Caki2 (cell line): ENCODE measurements around the gene AZU1. TPM values are rescaled to one million over a fixed set of nuclear protein-coding genes. Genes with fewer than 3 reads are reported as not detected.

Experiments used
- DNase-seq: peaks from one replicate; pipeline ENCODE4 v3.0.0-alpha.2; 2015; ENCODE audit warnings: low read depth
- in situ Hi-C: cut with HindIII; loops from 2 replicates; pipeline ENCODE4 v1.10.0; 2016; ENCODE audit warnings: low sequenced_read_pairs, low pct_unique_long_range_greater_than_20kb, mixed read lengths
- total RNA-seq: library from RNA; depleted of rRNA; stranded (reverse); fragments of >200 nt; shearing (Covaris generic); gene quantifications from 2 replicates; pipeline ENCODE4 v1.2.3, GENCODE V29; 2014; ENCODE audit warnings: low replicate concordance

The AZU1 gene
- total RNA-seq, 1 experiment from 2014 or later: not detected

DNA sequence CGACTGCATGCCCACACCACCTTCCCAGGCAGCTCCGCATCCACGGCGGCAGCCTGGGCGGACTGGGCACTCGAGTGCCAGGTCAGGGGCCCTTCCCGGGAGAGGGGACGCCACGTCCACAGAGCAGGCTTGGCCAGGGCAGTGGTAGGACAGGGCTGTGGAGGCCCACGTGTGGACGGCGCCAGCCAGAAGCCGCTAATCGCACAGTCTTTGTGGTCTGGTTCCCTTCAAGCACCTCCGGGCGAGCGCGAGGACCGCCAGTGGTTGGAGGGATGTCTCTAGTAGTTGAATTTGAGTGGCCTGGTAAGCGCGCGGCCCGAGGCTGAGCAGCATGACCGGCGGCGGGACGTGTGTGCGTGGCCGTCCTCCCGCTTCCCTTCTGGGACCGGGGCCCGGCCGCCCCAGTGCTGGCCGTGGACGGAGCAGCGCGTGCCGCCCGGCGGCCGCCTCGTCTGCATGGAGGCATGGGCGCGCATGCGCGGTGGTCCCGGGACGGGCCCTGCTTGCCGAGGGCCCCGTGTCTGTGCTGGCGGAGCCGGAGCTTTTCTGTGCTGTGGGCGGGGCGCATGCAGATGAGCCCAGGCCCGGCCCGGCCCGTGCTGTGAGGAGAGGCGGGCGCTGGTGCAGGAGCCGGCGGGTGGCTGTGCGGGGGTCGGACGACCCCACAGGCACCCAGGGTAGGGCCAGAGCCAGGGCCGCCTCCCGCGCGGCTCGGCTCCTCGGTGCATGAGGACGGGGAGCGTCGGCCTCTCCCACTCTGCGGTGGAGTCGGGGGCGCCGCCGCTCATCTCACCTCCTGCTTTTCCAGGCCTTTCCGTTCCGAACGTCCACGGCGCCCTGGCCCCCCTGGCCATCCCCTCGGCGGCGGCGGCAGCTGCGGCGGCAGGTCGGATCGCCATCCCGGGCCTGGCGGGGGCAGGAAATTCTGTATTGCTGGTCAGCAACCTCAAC lies 21.8 kb upstream of the AZU1 start:
- DNase-seq: no peak
- in situ Hi-C loops: no loop called here

- no peak for DNase-seq
- in situ Hi-C loops: no loop called here
These were observed 20.7 kb upstream of the AZU1 start for GRCh38 chr19:806815-807421.

- in situ Hi-C loops: no loop called here
- DNase-seq: no peak
These were observed 19.8 kb upstream of the AZU1 start for GRCh38 chr19:807627-808422.

- DNase-seq: no peak
- in situ Hi-C loops: no loop called here
These were observed 19.2 kb upstream of the AZU1 start for GRCh38 chr19:808423-808775.

DNA sequence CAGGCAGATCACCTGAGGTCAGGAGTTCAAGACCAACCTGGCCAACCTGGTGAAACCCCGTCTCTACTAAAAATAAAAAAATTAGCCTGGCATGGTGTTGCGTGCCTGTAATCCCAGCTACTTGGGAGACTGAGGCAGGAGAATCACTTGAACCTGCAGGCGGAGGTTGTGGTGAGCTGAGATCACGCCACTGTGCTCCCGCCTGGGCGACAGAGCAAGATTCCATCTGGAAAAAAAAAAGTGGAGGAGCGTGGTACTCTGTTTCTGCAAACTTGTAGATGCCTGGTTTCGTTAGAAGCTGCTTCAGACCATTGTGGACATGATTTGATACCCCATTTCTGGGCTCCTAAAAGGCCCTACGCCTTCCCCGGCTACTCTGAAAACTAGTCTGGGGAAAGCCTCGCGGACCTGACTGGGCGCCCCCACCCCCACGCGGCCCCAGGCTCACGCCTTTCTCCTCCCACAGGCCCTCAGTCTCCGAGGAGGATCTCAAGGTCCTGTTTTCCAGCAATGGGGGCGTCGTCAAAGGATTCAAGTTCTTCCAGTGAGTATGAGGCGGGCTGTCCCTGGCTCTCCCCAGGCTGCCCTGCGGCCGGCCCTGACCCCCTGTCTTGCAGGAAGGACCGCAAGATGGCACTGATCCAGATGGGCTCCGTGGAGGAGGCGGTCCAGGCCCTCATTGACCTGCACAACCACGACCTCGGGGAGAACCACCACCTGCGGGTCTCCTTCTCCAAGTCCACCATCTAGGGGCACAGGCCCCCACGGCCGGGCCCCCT lies 17.4 kb upstream of the AZU1 start:
- DNase-seq: no peak
- in situ Hi-C loops: no loop called here

- DNase-seq: no peak
- in situ Hi-C loops: no loop called here
These were observed 16.7 kb upstream of the AZU1 start for GRCh38 chr19:810883-811489.

GRCh38 chr19:811506-812048 lies 16.1 kb upstream of the AZU1 start:
- in situ Hi-C loops: no loop called here
- DNase-seq: no peak

GRCh38 chr19:812049-812746 lies 15.4 kb upstream of the AZU1 start:
- DNase-seq: no peak
- in situ Hi-C loops: no loop called here

- no peak for DNase-seq
- in situ Hi-C loops: no loop called here
These were observed 14.9 kb upstream of the AZU1 start for GRCh38 chr19:812747-813218.

GRCh38 chr19:813219-814151 lies 14.2 kb upstream of the AZU1 start:
- no peak for DNase-seq
- in situ Hi-C loops: no loop called here

DNA sequence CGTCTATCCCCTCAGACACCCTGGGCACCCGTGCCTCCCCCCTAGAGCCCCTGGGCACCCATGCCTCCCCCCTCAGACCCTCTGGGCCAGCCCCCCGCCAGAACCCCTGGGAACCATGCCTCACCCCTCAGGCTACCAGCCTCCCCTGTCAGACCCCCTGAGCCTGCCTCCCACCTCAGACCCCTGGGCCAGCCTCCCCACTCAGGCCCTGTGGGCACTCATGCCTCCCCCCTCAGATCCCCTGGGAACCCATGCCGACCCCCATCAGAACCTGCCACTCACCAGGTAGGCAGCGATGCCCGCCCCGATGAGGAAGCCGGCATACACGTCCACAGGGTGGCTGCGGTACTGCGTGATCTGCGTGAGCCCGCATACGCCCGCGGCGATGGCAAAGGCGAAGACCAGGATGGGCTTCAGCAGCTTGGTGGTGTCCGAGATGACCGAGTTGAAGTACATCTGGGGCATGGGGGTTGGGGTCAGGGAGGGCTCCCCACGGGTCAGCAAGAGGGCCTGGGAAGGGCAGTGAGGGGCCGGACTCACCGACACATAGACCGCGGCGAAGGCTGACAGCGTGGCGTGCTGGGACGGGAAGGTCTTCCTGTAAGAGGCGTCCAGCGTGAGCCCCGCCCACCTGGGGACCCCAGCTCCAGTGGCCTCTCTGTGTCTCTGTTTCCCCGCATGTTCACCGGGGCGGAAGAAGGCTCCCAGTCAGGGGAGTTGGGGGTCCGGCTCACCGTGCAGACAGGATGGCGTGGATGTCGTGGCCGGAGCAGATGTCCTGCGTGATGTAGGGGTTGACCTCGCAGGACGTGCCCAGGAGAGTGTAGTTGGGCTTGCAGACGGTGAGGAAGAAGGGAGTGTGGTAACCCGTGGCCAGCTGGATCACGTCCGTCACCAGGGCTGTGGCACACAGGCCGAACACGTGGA lies 13.2 kb upstream of the AZU1 start:
- in situ Hi-C loops: no loop called here
- no peak for DNase-seq

GRCh38 chr19:815079-815774 lies 12.4 kb upstream of the AZU1 start:
- DNase-seq: no peak
- in situ Hi-C loops: no loop called here

GRCh38 chr19:815775-816499 lies 11.7 kb upstream of the AZU1 start:
- in situ Hi-C loops: no loop called here
- DNase-seq: no peak

- no peak for DNase-seq
- in situ Hi-C loops: no loop called here
These were observed 11.2 kb upstream of the AZU1 start for GRCh38 chr19:816500-816857.
